COLO829 (cell line): ENCODE measurements around the gene CEP104.
"Not testable (repeated sequence)": the region's sequence is repeated elsewhere in the genome, so short reads cannot be mapped to it uniquely, and the experiment has no call there.

Experiments
- DNase-seq: peaks from one replicate; pipeline ENCODE4 v3.0.0; 2012; ENCODE audit warnings: low spot score

CEP104 gene

DNA sequence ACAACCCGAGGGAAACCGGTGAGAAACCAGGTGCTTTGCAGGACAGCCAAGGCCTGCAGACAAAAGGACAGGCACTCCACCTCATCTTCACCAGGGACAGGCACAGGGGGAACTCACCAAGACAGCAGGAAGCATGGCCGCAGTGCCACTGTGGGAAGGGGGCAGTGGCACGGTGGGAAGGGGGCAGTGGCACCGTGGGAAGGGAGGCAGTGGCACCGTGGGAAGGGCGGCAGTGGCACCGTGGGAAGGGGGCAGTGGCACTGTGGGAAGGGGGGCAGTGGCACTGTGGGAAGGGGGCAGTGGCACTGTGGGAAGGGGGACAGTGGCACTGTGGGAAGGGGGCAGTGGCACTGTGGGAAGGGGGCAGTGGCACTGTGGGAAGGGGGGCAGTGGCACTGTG is 32.4 kb downstream of the CEP104 start:
- no peak for DNase-seq

DNA sequence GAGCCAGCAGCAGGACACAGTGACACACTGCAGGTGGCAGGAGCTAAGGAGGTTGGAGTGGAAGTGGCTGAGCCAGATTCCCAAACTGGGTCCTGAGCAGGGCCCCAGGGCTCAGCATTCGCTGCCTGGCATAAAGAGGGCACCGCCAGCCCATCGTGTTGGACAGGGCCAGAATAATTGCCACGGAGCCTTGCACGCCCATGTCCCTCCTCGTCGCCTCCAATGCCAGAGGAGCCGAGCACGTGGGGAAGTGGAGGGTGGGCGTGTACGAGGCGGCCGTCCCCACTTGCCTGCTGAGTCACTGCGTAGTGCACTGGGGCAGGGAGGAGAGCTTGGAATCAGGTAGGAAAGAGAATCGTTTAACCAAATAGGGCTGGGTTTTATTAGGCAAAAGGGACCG is 34.6 kb downstream of the CEP104 start:
- DNase-seq: no peak

GRCh38 chr1:3821908-3822307 is 35.1 kb downstream of the CEP104 start:
- no peak for DNase-seq

GRCh38 chr1:3821447-3821846 is 35.6 kb downstream of the CEP104 start:
- DNase-seq: no peak

DNA sequence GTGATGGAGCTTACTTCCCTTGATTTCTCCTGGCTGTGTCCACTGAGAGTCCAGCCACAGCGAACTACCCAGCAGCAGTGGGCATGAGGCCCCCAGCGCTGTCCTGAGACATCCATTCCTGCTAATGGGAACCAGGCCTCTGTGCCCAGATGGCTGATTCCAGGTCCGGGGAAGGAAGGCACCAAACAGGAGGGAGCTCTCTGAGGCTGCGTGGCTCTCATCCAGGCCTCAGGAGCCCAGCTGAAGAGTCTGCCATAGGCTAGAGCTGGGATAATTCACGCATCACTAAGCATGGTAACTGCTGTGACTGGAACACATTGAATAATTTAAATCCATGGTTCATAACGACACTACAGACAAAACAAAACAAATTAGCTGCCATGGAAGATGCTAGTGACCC is 36.0 kb downstream of the CEP104 start:
- DNase-seq: no peak

DNA sequence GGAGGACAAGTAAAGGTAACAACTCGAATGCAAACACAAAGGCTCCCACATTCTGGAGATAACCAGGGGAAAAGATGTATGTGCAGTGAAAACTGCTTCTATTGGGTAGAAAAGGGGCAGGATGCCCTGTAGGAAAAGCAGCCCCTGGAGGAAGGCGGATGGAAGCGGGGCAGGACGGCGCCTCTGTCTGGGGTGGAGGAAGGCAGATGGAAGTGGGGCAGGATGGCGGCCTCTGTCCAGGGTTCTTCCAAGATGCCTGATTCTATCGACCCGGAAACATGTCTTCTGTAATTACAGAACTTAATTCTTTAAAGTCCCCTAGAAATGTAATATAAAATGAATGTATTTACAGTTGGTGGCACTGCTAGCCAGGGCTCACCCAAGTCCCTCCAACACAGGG is 36.7 kb downstream of the CEP104 start:
- no peak for DNase-seq

GRCh38 chr1:3819771-3820200 is 37.2 kb downstream of the CEP104 start:
- no peak for DNase-seq

DNA sequence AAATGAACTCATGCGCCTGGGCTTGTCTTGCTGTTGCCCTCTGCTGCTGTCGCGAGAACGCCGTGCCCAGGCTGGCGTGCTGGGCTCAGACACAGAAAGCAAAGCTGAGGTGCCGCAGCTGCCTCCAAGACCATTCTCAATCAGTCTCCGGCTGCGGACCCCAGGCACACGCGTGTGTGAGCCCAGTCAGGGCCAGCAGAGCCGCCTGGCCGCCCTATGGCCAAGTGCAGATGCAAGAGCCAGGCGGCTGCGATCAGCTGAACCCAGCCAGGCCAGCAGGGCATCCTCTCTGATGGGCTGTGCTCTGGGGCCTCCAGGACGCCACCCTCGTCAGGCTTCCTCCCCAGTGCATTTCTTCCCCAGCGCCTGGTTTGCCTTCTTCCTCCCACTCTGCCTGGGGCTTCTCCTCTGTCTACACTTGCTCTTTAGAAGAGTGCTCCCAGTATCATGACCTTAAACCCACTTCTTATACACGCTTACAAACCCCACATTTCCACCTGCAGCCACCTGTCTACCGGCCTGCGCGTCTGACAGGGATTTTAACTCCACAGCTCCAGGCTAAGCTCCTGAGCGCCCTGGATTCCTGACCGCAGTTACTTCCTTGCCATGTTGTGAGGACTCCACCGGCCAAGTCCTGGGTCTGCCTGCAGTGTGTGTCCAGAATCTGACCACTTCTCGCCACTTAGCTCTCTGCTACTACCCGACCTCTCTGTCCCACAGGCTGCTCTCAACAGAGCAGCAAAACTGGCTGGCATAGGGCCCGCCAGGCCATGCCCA is 39.0 kb downstream of the CEP104 start:
- DNase-seq: no peak

DNA sequence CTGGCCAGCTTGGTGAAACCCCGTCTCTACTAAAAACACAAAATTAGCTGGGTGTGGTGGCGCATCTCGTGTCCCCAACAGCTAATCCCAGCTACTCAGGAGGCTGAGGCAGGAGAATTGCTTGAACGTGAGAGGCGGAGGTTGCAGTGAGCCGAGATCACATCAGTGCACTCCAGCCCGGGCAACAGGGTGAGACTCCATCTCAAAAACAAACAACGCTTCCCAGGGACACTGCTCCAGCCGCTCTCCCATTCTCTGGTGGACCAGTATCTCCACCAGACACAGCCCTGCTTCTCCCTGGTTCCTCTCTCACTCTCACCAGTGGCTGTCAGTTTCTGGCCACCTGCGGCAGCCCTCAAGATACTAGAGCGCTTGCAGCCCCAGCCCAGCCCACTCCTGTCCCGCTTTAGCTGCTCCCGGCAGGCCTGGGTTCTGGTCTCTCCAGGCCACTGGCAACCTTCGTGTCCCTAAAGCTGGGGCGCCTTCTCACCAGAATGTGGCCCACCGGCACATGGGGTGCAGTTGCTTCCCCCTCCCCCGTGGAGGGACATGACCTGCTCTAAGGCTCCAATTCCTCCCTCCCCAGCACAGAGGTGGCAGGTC is 39.8 kb downstream of the CEP104 start:
- DNase-seq: no peak

GRCh38 chr1:3816331-3817137 is 40.5 kb downstream of the CEP104 start:
- no peak for DNase-seq

- DNase-seq: no peak
Measured at GRCh38 chr1:3814771-3815561, 42.0 kb downstream of the CEP104 start.

DNA sequence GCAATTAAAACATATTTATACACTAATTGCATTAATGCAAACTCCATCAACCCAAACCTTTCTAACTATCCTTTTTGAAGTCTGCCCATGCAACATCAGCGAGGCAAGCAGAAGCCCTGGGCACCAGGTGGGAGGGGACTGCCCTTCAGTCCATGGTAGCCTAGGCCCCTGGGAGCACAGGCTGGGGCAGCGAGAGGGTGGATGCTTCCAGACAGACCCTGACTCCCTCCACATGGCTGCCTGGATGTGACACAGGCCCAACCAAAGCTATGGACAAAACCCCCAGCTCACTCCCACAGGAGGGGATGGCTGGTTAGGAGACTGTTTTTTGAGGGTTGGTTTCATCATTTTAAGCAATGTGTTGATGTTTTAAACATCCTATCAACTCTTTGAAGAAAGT is 42.9 kb downstream of the CEP104 start:
- DNase-seq: no peak

DNA sequence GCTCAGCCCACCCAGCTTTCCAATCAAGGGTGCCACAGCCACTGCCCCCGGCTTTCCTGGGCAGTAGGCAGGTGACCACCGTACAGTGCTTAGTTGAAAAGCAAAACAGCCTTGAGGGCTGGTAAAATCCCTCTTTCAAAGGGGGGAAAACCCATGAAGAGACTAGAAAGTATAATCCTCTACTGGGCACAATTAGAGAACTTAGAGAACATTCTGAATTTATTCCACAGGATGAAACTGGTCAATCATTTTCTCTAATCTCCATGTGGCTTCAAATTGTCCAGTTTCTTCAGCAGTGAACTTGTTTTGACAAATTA is 45.5 kb downstream of the CEP104 start:
- DNase-seq: no peak

GRCh38 chr1:3810149-3810761 is 46.8 kb downstream of the CEP104 start:
- DNase-seq: not testable (repeated sequence)

DNA sequence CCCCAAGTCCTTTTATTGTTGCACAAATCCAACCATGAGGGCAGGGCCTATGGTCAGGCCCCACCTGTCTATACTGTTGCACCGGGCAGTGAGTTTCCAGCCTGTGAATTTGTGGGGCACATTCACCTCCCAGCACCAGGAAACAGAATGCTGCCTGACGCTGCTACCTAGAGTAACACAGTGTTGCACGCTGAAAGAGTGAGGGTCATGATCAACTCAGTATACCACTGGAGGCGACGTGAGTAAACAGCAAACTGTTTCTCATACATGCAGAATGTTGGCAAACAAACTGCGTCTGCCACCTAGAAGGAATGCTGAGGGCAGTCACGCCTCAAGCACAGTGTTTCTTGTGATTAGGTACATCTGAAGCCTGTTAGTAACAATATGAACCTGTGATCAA is 47.3 kb downstream of the CEP104 start:
- DNase-seq: no peak

GRCh38 chr1:3807769-3808168 is 49.2 kb downstream of the CEP104 start:
- no peak for DNase-seq

DNA sequence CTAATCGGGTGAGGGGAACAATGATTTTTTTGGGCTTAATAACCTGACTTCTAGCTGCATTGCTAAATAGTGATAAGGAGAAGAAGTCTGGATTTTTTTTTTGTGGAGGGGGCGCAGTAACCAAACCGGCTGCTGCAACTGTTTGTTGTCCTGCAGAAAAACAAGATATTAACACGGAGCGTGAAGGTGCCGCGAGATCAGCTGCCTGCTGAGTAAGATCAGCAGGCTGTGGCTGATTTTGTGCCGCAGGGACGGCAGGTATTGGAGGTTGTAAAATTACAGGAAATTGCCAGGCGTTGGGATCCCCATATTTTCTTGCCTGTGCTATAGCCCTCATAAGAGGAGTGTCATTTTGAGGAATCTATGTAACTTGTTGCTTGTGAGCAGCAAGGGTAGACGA is 52.0 kb downstream of the CEP104 start:
- DNase-seq: no peak

DNA sequence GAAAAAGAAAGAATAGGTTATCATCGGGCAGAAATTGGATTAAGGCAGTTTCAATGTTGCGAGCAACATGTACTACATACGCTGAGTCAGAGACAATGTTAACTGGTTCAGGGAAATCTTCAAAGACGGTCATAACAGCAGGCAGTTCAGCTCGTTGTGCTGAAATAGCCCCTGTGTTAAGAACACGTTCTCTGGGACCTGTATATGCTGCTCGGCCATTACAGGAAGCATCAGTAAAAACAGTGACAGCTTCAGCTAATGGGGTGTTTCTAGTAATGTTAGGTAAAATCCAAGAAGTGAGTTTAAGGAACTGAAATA is 52.4 kb downstream of the CEP104 start:
- not testable (repeated sequence) for DNase-seq

DNA sequence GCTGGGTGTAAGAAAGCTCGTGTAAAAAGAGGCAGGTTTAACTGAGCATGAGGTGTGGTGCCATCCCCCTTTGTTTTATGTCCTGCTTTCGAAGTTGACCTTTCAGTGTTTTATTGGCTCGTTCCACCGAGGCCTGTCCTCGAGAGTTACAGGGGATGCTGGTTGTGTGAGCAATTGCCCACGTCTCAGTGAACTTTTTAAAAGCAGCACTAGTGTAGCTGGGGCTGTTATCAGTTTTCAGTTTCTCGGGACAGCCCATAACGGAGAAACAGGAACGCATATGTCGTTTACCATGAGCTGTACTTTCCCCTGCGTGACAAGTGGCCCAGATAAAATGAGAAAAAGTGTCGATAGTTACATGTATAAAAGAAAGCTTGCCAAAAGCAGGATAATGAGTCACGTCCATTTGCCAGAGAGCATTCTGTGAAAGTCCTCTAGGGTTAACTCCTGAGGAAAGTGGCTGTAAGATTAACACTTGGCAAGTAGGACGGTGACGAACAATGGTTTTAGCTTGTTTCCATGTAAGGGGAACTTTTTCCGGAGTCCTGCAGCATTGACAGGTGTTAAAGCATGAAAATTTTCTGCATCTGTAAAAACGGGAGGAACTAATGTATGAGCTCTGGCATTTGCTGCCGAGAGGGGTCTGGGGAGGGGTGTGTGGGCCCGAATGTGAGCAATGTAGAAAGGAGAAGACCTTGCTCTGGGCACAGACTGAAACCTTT is 52.9 kb downstream of the CEP104 start:
- DNase-seq: no peak

GRCh38 chr1:3800795-3801194 is 56.2 kb downstream of the CEP104 start:
- DNase-seq: not testable (repeated sequence)

DNA sequence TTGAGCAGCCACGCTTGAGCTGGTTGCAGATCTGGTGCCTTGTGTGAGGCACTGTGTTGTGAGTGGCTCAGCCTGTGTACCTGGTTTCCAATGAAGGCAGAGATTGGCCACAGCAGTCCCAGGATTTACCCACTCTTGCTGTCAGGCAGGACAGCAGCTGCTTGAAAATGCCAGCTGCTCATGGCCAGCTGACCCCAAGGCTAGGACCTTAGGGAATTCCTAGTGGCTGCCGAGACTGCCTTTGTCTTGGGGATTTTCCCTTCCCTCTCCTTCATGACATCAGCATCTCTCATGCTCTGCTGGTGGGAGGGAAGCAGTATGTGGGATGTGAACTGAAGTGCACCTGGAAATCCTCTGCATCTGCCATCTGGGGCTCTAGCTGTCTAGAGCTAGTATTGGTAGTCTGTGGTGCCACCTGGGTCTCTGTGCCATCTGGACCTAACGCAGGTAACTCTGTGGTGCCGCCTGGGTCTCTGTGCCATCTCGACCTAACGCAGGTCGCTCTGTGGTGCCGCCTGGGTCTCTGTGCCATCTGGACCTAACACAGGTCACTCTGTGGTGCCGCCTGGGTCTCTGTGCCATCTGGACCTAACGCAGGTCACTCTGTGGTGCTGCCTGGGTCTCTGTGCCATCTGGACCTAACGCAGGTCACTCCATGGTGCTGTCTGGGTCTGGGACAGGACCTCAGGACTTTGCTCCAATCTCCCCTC is 56.9 kb downstream of the CEP104 start:
- no peak for DNase-seq
